H1 (cell line): ENCODE data around the gene OR2AE1. TPM values are rescaled to one million over a fixed set of nuclear protein-coding genes. Genes with fewer than 3 reads are reported as not detected.

Experiments used
- CTCF ChIA-PET: fragments of 300-600 bp; sonication (Branson Sonifier 250); formaldehyde crosslinking; loops from one replicate; lab custom pipeline; 2021; ENCODE audit not compliant: partially characterized antibody; lab: Charles Lee
- POLR2A ChIA-PET: fragments of 300-600 bp; sonication (Branson Sonifier 250); formaldehyde crosslinking; loops from one replicate; lab custom pipeline; 2021; ENCODE audit warnings: inconsistent platforms; ENCODE audit not compliant: partially characterized antibody; lab: Charles Lee
- DNase-seq, 2 experiments: peaks; one replicate each; pipeline versions ENCODE4 v3.0.0 to v3.0.0-alpha.2; 2010 to 2022; ENCODE audit warnings: low spot score in 2 of 2, low read depth in 1 of 2, mixed read lengths in 1 of 2
- FAIRE-seq: peaks from 2 replicates; lab custom pipeline; 2011; peaks lifted over from hg19 to GRCh38; lab: Jason Lieb, UNC
- H2AFZ ChIP-seq: 2 replicates; pipeline ENCODE4 v1.8.1; 2012; ENCODE audit warnings: low read length, inconsistent platforms
- H2AK5ac ChIP-seq: 2 replicates; pipeline ENCODE4 v1.6.1; 2013; ENCODE audit warnings: low read depth, low read length
- H2BK120ac ChIP-seq: replicated peaks from 2 replicates; pipeline ENCODE3; 2013; ENCODE audit warnings: low read depth, low read length, inconsistent platforms
- H2BK12ac ChIP-seq: 2 replicates; pipeline ENCODE4 v1.6.1; 2013; ENCODE audit warnings: low read depth, low read length
- H2BK15ac ChIP-seq: 2 replicates; pipeline ENCODE4 v1.6.1; 2013; ENCODE audit warnings: low read length
- H2BK20ac ChIP-seq: 2 replicates; pipeline ENCODE4 v1.6.1; 2013; ENCODE audit warnings: low read length
- H2BK5ac ChIP-seq: 2 replicates; pipeline ENCODE4 v1.6.1; 2013; ENCODE audit warnings: low read depth, low read length
- H3K14ac ChIP-seq: 2 replicates; pipeline ENCODE4 v1.6.1; 2013; ENCODE audit warnings: inconsistent platforms; ENCODE audit not compliant: insufficient read length
- H3K18ac ChIP-seq: 2 replicates; pipeline ENCODE4 v1.6.1; 2013; ENCODE audit warnings: low read length; ENCODE audit errors: extremely low read depth
- H3K23ac ChIP-seq: 2 replicates; pipeline ENCODE4 v1.6.1; 2013; ENCODE audit warnings: inconsistent platforms; ENCODE audit not compliant: insufficient read length
- H3K23me2 ChIP-seq: 2 replicates; pipeline ENCODE4 v1.6.1; 2013; ENCODE audit warnings: low read depth, low read length
- H3K27ac ChIP-seq: 2 replicates; pipeline ENCODE4 v1.6.1; 2011; ENCODE audit warnings: low read depth, low read length, inconsistent platforms
- H3K27me3 ChIP-seq, 4 experiments: replicated peaks in 1 of 4; 1 replicate in 1 of 4; 2 replicates in 3 of 4; pipeline versions ENCODE4 v1.6.1 to v1.8.1; 2011 to 2013; ENCODE audit warnings: low read length in 3 of 4, mild to moderate bottlenecking in 3 of 4, inconsistent platforms in 2 of 4, mixed read lengths in 2 of 4, moderate library complexity in 1 of 4; ENCODE audit not compliant: control insufficient read depth in 3 of 4, insufficient read depth in 3 of 4; ENCODE audit errors: extremely low read depth in 1 of 4
- H3K36me3 ChIP-seq, 4 experiments: 2 replicates each; pipeline versions ENCODE4 v1.6.1 to v1.8.1; 2011 to 2013; ENCODE audit warnings: mild to moderate bottlenecking in 4 of 4, low read length in 3 of 4, moderate library complexity in 2 of 4, control low read depth in 1 of 4, inconsistent platforms in 1 of 4; ENCODE audit not compliant: insufficient read depth in 4 of 4, control insufficient read depth in 2 of 4
- H3K4ac ChIP-seq: replicated peaks from 2 replicates; pipeline ENCODE3; 2013; ENCODE audit warnings: low read length, low read depth, mixed read lengths, inconsistent platforms; ENCODE audit not compliant: insufficient read length
- H3K4me1 ChIP-seq, 4 experiments: replicated peaks in 1 of 4; 1 replicate in 1 of 4; 2 replicates in 3 of 4; pipeline versions ENCODE4 v1.6.1 to v1.8.1; 2011 to 2013; ENCODE audit warnings: low read length in 3 of 4, inconsistent platforms in 2 of 4, mixed read lengths in 1 of 4; ENCODE audit not compliant: insufficient read depth in 4 of 4, control insufficient read depth in 3 of 4
- H3K4me2 ChIP-seq, 2 experiments: 2 replicates each; pipeline versions ENCODE4 v1.6.1 to v1.8.1; 2011 to 2013; ENCODE audit warnings: low read depth in 2 of 2, low read length in 2 of 2, control low read depth in 1 of 2, inconsistent platforms in 1 of 2, mild to moderate bottlenecking in 1 of 2; ENCODE audit not compliant: insufficient read depth in 1 of 2
- H3K4me3 ChIP-seq, 4 experiments: fragments of 200-600, 300-600 bp in 1 of 4; sonication (generic), shearing (Covaris generic), sonication (Bioruptor Twin) in 1 of 4; 2 replicates each; pipeline versions ENCODE4 v1.5.1 to v1.8.1; 2011 to 2016; ENCODE audit warnings: low read length in 4 of 4, low read depth in 3 of 4, control low read depth in 2 of 4, inconsistent platforms in 2 of 4, mild to moderate bottlenecking in 2 of 4, mixed read lengths in 1 of 4, moderate library complexity in 1 of 4; ENCODE audit not compliant: insufficient read depth in 2 of 4; ENCODE audit errors: extremely low read depth in 1 of 4
- H3K56ac ChIP-seq: replicated peaks from 2 replicates; pipeline ENCODE3; 2013; ENCODE audit warnings: low read depth, mild to moderate bottlenecking, mixed read lengths, low read length, inconsistent platforms; ENCODE audit not compliant: insufficient read length
- H3K79me1 ChIP-seq: 2 replicates; pipeline ENCODE4 v1.6.1; 2013; ENCODE audit warnings: low read depth, low read length, control low read depth
- H3K79me2 ChIP-seq, 2 experiments: 2 replicates each; pipeline versions ENCODE4 v1.6.1 to v1.8.1; 2012 to 2013; ENCODE audit warnings: low read length in 2 of 2, mild to moderate bottlenecking in 2 of 2, inconsistent platforms in 1 of 2; ENCODE audit not compliant: insufficient read depth in 2 of 2, control insufficient read depth in 1 of 2
- H3K9ac ChIP-seq, 4 experiments: replicated peaks in 1 of 4; 1 replicate in 1 of 4; 2 replicates in 3 of 4; pipeline versions ENCODE4 v1.6.1 to v1.8.1; 2011 to 2013; ENCODE audit warnings: low read depth in 3 of 4, low read length in 3 of 4, control low read depth in 2 of 4, mild to moderate bottlenecking in 2 of 4, moderate library complexity in 2 of 4, inconsistent platforms in 1 of 4; ENCODE audit errors: extremely low read depth in 1 of 4
- H3K9me3 ChIP-seq, 2 experiments: 2 replicates each; pipeline versions ENCODE4 v1.6.1 to v1.8.1; 2012 to 2013; ENCODE audit warnings: mild to moderate bottlenecking in 2 of 2, moderate library complexity in 2 of 2, control low read depth in 1 of 2, inconsistent platforms in 1 of 2, low read depth in 1 of 2, low read length in 1 of 2, mixed read lengths in 1 of 2; ENCODE audit not compliant: insufficient read depth in 2 of 2
- H4K20me1 ChIP-seq, 2 experiments: replicated peaks in 1 of 2; 2 replicates each; pipeline versions ENCODE3 to v1.8.1; 2011 to 2013; ENCODE audit warnings: inconsistent platforms in 2 of 2, low read length in 2 of 2, mild to moderate bottlenecking in 1 of 2; ENCODE audit not compliant: insufficient read depth in 2 of 2, control insufficient read depth in 1 of 2
- H4K5ac ChIP-seq: 2 replicates; pipeline ENCODE4 v1.6.1; 2013; ENCODE audit warnings: low read length, low read depth, mixed read lengths, inconsistent platforms; ENCODE audit not compliant: insufficient read length
- H4K8ac ChIP-seq: 2 replicates; pipeline ENCODE4 v1.8.0; 2013; ENCODE audit warnings: mild to moderate bottlenecking, moderate library complexity, low read length, inconsistent platforms; ENCODE audit not compliant: insufficient read depth; ENCODE audit errors: extremely low read depth
- H4K91ac ChIP-seq: replicated peaks from 2 replicates; pipeline ENCODE3; 2013; ENCODE audit warnings: low read length, mixed read lengths, inconsistent platforms; ENCODE audit not compliant: insufficient read length
- CBX5 ChIP-seq: fragments of 300-800, 300-1000 bp; sonication (generic); IDR thresholded peaks from 2 replicates; pipeline ENCODE4 v1.7.1; 2016; ENCODE audit warnings: antibody characterized with exemption, low read length, low read depth
- CBX8 ChIP-seq: fragments of 300-800, 300-1000 bp; sonication (generic); IDR thresholded peaks from 2 replicates; pipeline ENCODE4 v1.7.1; 2016; ENCODE audit warnings: low read depth, low read length, borderline replicate concordance
- EGR1 ChIP-seq: IDR thresholded peaks from 2 replicates; pipeline ENCODE4 v1.6.1; 2011; ENCODE audit warnings: low read depth, low read length, borderline replicate concordance
- EZH2 ChIP-seq: fragments of 200-600 bp; sonication (generic); IDR thresholded peaks from 2 replicates; pipeline ENCODE4 v1.7.1; 2012; ENCODE audit warnings: low read depth, mild to moderate bottlenecking, moderate library complexity, low read length, inconsistent platforms; ENCODE audit not compliant: severe bottlenecking
- FOSL1 ChIP-seq: IDR thresholded peaks from 2 replicates; pipeline ENCODE4 v1.6.1; 2011; ENCODE audit warnings: mild to moderate bottlenecking, low read depth, low read length, moderate library complexity; ENCODE audit not compliant: insufficient read depth
- KDM4A ChIP-seq: IDR thresholded peaks from one replicate; pipeline ENCODE4 v1.7.1; 2012; ENCODE audit warnings: low read depth, mild to moderate bottlenecking, moderate library complexity, low read length, inconsistent platforms; ENCODE audit not compliant: severe bottlenecking
- NRF1 ChIP-seq: IDR thresholded peaks from 2 replicates; pipeline ENCODE4 v1.6.1; 2011; ENCODE audit warnings: mild to moderate bottlenecking, low read depth, low read length, improper control_type of control experiment
- POLR2AphosphoS5 ChIP-seq: IDR thresholded peaks from 2 replicates; pipeline ENCODE4 v1.6.1; 2011; ENCODE audit warnings: low read depth, low read length
- RFX5 ChIP-seq: IDR thresholded peaks from 2 replicates; pipeline ENCODE4 v1.6.1; 2011; ENCODE audit warnings: low read depth, low read length, improper control_type of control experiment, borderline replicate concordance
- RXRA ChIP-seq: IDR thresholded peaks from 2 replicates; pipeline ENCODE4 v1.6.1; 2011; ENCODE audit warnings: low read depth, mild to moderate bottlenecking, low read length, moderate library complexity; ENCODE audit not compliant: insufficient read depth
- SIRT6 ChIP-seq: IDR thresholded peaks from one replicate; pipeline ENCODE4 v1.7.1; 2012; ENCODE audit warnings: low read length, inconsistent platforms
- SP1 ChIP-seq: IDR thresholded peaks from 2 replicates; pipeline ENCODE4 v1.6.1; 2011; ENCODE audit warnings: low read depth, low read length
- SUZ12 ChIP-seq: fragments of 200-600 bp; sonication (generic); IDR thresholded peaks from 2 replicates; pipeline ENCODE4 v1.6.1; 2012; ENCODE audit warnings: mild to moderate bottlenecking, inconsistent platforms, low read length, moderate library complexity, mixed read lengths
- TCF12 ChIP-seq: IDR thresholded peaks from 2 replicates; pipeline ENCODE4 v1.6.1; 2011; ENCODE audit warnings: low read depth, mild to moderate bottlenecking, low read length
- TEAD4 ChIP-seq: IDR thresholded peaks from 2 replicates; pipeline ENCODE4 v1.6.1; 2012; ENCODE audit warnings: low read depth, low read length, inconsistent platforms, mixed read lengths
- YY1 ChIP-seq: IDR thresholded peaks from 2 replicates; pipeline ENCODE4 v1.6.1; 2011; ENCODE audit warnings: low read depth, mild to moderate bottlenecking, low read length
- WGBS, 2 experiments: shearing (Covaris generic) in 1 of 2; methylation state at CpG; one replicate each; pipeline versions ENCODE4 v1.1.6 to v1.1.7; 2013 to 2015; ENCODE audit warnings: low lambda C conversion rate in 2 of 2, mixed read lengths in 2 of 2, inconsistent platforms in 1 of 2, low coverage in 1 of 2, missing lambda C conversion rate in 1 of 2; ENCODE audit not compliant: insufficient replicate concordance in 2 of 2, insufficient coverage in 1 of 2, insufficient read length in 1 of 2; ENCODE audit errors: extremely low coverage in 1 of 2, missing lambda C conversion rate in 1 of 2; 5-methylcytosine and 5-hydroxymethylcytosine counted together
- polyA plus RNA-seq, 7 experiments: library from polyadenylated mRNA; depleted of rRNA in 3 of 7; stranded (reverse) in 5 of 7; unstranded in 2 of 7; fragments of >200 nt in 5 of 7; fragments of 200-250 nt in 2 of 7; gene quantifications; 1 replicate in 5 of 7; 2 replicates in 1 of 7; 4 replicates in 1 of 7; pipeline versions ENCODE4 v1.2.1 to v1.2.3, GENCODE V29; 2011 to 2013; ENCODE audit warnings: missing spikeins in 2 of 7, mixed read lengths in 2 of 7
- total RNA-seq: library from RNA; stranded (reverse); fragmentation: NEBNext Ultra II Directional; extraction: Animal tissue kit (Norgen Biotek cat#: 25700); gene quantifications from 2 replicates; pipeline ENCODE4 v1.2.1, GENCODE V29; 2021

The OR2AE1 gene
- total and polyA plus RNA-seq, 2 of the 8 experiments (the other 6 are each of a cell fraction or from before 2014, with no cell fraction given): not detected

- Histone ChIP-seq H3K36me3 (no peaks in the 10 kb centered on the region), H3K4ac (no peak overlapping the region), H4K5ac (no peak overlapping the region), H2AK5ac (no peak overlapping the region), H3K23ac (no peak overlapping the region), H3K4me2 (no peak overlapping the region), H3K79me2 (no peaks in the 10 kb centered on the region; a peak in 1 of 4 replicates), H2BK20ac (no peak overlapping the region), H4K91ac (no peak overlapping the region), H4K20me1 (no peaks in the 10 kb centered on the region), H3K9me3 (peaks cover 8 to 16% of the 10 kb centered on the region in 2 experiments; a peak in 2 of 4 replicates), H2BK120ac (no peak overlapping the region), H3K79me1 (no peaks in the 10 kb centered on the region), H3K27me3 (no peaks in the 10 kb centered on the region), H2AFZ (no peak overlapping the region), H3K18ac (no peak overlapping the region), H3K23me2 (no peaks in the 10 kb centered on the region), H2BK12ac (no peak overlapping the region), H3K4me1 (no peaks in the 10 kb centered on the region), H4K8ac (no peak overlapping the region), H3K56ac (no peak overlapping the region), H2BK5ac (no peak overlapping the region), H3K27ac (no peak overlapping the region), H3K14ac (no peak overlapping the region), H3K9ac (no peak overlapping the region), H3K4me3 (no peak overlapping the region), H2BK15ac (no peak overlapping the region)
- FAIRE-seq: no peak
- CTCF ChIA-PET: no interaction called here
- WGBS, 2 experiments: 86% methylated on average over 1 of the region's 1 CpG; no CpG with 5 or more reads in 1 of the 2 experiments
- POLR2A ChIA-PET: no interaction called here
- DNase-seq: no peak
- TF ChIP-seq NRF1 (no peak), EZH2 (no peak), FOSL1 (no peak), CBX8 (no peak), RFX5 (no peak), CBX5 (no peak), YY1 (no peak), SP1 (no peak), SIRT6 (no peak), TCF12 (no peak), POLR2AphosphoS5 (no peak), SUZ12 (no peak), TEAD4 (no peak), RXRA (no peak), EGR1 (no peak), KDM4A (no peak)
Measured at GRCh38 chr7:99868246-99868645, 8.6 kb downstream of the OR2AE1 start.
